Measurements from ENCODE around the gene CPLX3.
"Not testable (repeated sequence)": the region's sequence is repeated elsewhere in the genome, so short reads cannot be mapped to it uniquely, and the experiment has no call there.

The CPLX3 gene

GRCh38 chr15:74781431-74782258, 44.8 kb upstream of the CPLX3 start, which contains the start of gene CSK:
Gene CSK, plus strand, starts transcription at chr15:74782080. Its CDS starts 16,218 bp downstream, at chr15:74798298.
- H3K4me3 ChIP-seq (ENCODE audit: low read depth, low read length), result peak within 1 kb of the TSS; percentile 86

GRCh38 chr15:74782259-74783071, 44.0 kb upstream of the CPLX3 start:
- no peak for TF ChIP-seq CTCF (IDR thresholded peaks at IDR 0.05; ENCODE audit: low read depth, low read length)
- H3K4me3 ChIP-seq (ENCODE audit: low read depth, low read length), result peak overlapping the region; percentile 86

More at GRCh38 chr15:74781431-74782258, 44.8 kb upstream of the CPLX3 start, which contains the start of gene CSK:
- TF ChIP-seq CTCF (IDR thresholded peaks at IDR 0.05; ENCODE audit: low read depth, low read length), result peak; percentile 11; the same call in 1 of the 2 replicates

- peak overlapping the region; percentile 86 for H3K4me3 ChIP-seq (ENCODE audit: low read depth, low read length)
- TF ChIP-seq CTCF (IDR thresholded peaks at IDR 0.05; ENCODE audit: low read depth, low read length), result no peak
These were observed 43.2 kb upstream of the CPLX3 start for GRCh38 chr15:74783072-74783807.

GRCh38 chr15:74783808-74784175, 42.6 kb upstream of the CPLX3 start:
- peak overlapping the region; percentile 86 for H3K4me3 ChIP-seq (ENCODE audit: low read depth, low read length)
- TF ChIP-seq CTCF (IDR thresholded peaks at IDR 0.05; ENCODE audit: low read depth, low read length), result no peak

- H3K4me3 ChIP-seq (ENCODE audit: low read depth, low read length), result no peak overlapping the region; the same call in 1 of the 2 replicates
- TF ChIP-seq CTCF (IDR thresholded peaks at IDR 0.05; ENCODE audit: low read depth, low read length), result no peak
These were observed 41.8 kb upstream of the CPLX3 start for GRCh38 chr15:74784426-74785193.

- H3K4me3 ChIP-seq (ENCODE audit: low read depth, low read length), result no peak overlapping the region
- no peak for TF ChIP-seq CTCF (IDR thresholded peaks at IDR 0.05; ENCODE audit: low read depth, low read length)
These were observed 41.0 kb upstream of the CPLX3 start for GRCh38 chr15:74785194-74786032.

GRCh38 chr15:74786081-74786480, 40.3 kb upstream of the CPLX3 start:
- not testable (repeated sequence) for H3K4me3 ChIP-seq (ENCODE audit: low read depth, low read length)

Data from WI38 (cell line).